Fibroblast of lung (primary cell): ENCODE measurements around the gene ADGRD2. TPM values are rescaled to one million over a fixed set of nuclear protein-coding genes. Genes with fewer than 3 reads are reported as not detected.

Experiments
- DNase-seq, 2 donors: peaks; one replicate each; pipeline versions ENCODE4 v3.0.0 to v3.0.0-alpha.2; 2010; ENCODE audit warnings: low read depth in 2 of 2
- H2AFZ ChIP-seq: 2 replicates; pipeline ENCODE4 v1.5.1; 2012; ENCODE audit warnings: low read length, control low read depth, inconsistent platforms
- H3K27ac ChIP-seq: 2 replicates; pipeline ENCODE4 v1.5.1; 2011; ENCODE audit warnings: low read length, control low read depth; ENCODE audit not compliant: insufficient read depth
- H3K27me3 ChIP-seq: 2 replicates; pipeline ENCODE4 v1.5.1; 2011; ENCODE audit warnings: mild to moderate bottlenecking, low read length; ENCODE audit not compliant: control insufficient read depth, insufficient read depth
- H3K36me3 ChIP-seq: 2 replicates; pipeline ENCODE4 v1.5.1; 2011; ENCODE audit warnings: low read length; ENCODE audit not compliant: control insufficient read depth, insufficient read depth
- H3K4me1 ChIP-seq: 2 replicates; pipeline ENCODE4 v1.5.1; 2011; ENCODE audit warnings: low read length; ENCODE audit not compliant: control insufficient read depth, insufficient read depth; ENCODE audit errors: extremely low read depth
- H3K4me2 ChIP-seq: 2 replicates; pipeline ENCODE4 v1.5.1; 2011; ENCODE audit warnings: low read length, control low read depth; ENCODE audit not compliant: insufficient read depth; ENCODE audit errors: extremely low read depth
- H3K4me3 ChIP-seq, 4 experiments: fragments of 200-600 bp in 1 of 4; sonication (generic) in 1 of 4; replicated peaks in 1 of 4; 2 replicates each; pipeline ENCODE4 v1.5.1; 2011 to 2016; ENCODE audit warnings: low read length in 4 of 4, low read depth in 3 of 4, mild to moderate bottlenecking in 3 of 4, control low read depth in 2 of 4, inconsistent platforms in 1 of 4, mixed read lengths in 1 of 4; ENCODE audit not compliant: insufficient read depth in 1 of 4; ENCODE audit errors: control extremely low read depth in 1 of 4
- H3K79me2 ChIP-seq: 2 replicates; pipeline ENCODE4 v1.5.1; 2012; ENCODE audit warnings: mild to moderate bottlenecking, low read length, inconsistent platforms; ENCODE audit not compliant: control insufficient read depth, insufficient read depth
- H3K9ac ChIP-seq: 2 replicates; pipeline ENCODE4 v1.5.1; 2011; ENCODE audit warnings: mild to moderate bottlenecking, low read length, control low read depth; ENCODE audit not compliant: insufficient read depth
- H3K9me3 ChIP-seq: 2 replicates; pipeline ENCODE4 v1.5.1; 2012; ENCODE audit warnings: low read depth, low read length; ENCODE audit not compliant: control insufficient read depth, insufficient read depth
- H4K20me1 ChIP-seq: 2 replicates; pipeline ENCODE4 v1.5.1; 2011; ENCODE audit warnings: low read length; ENCODE audit not compliant: control insufficient read depth, insufficient read depth; ENCODE audit errors: extremely low read depth
- CTCF ChIP-seq, 2 donors: IDR thresholded peaks in 1 of 2; conservative IDR thresholded peaks in 1 of 2; 1 replicate in 1 of 2; 2 replicates in 1 of 2; pipeline ENCODE4 v1.5.1; 2011 to 2012; ENCODE audit warnings: low read length in 2 of 2, control low read depth in 1 of 2, inconsistent platforms in 1 of 2, low read depth in 1 of 2, mild to moderate bottlenecking in 1 of 2
- EZH2 ChIP-seq: IDR thresholded peaks from 2 replicates; pipeline ENCODE4 v1.5.1; 2012; ENCODE audit warnings: low read length, control low read depth, mild to moderate bottlenecking; ENCODE audit errors: missing control alignments
- polyA plus RNA-seq, 2 donors: library from polyadenylated mRNA; depleted of rRNA in 1 of 2; stranded (reverse) in 1 of 2; unstranded in 1 of 2; fragments of >200 nt; gene quantifications; 2 replicates each; pipeline ENCODE4 v1.2.1, GENCODE V29; 2011 to 2012; ENCODE audit warnings: missing spikeins in 1 of 2
- total RNA-seq: library from RNA; depleted of rRNA; stranded (reverse); fragments of >200 nt; gene quantifications from 2 replicates; pipeline ENCODE4 v1.2.1, GENCODE V29; 2014

ADGRD2 gene
- total and polyA plus RNA-seq, 2 donors (not counting 1 experiment from before 2014, with no cell fraction given): not detected

DNA sequence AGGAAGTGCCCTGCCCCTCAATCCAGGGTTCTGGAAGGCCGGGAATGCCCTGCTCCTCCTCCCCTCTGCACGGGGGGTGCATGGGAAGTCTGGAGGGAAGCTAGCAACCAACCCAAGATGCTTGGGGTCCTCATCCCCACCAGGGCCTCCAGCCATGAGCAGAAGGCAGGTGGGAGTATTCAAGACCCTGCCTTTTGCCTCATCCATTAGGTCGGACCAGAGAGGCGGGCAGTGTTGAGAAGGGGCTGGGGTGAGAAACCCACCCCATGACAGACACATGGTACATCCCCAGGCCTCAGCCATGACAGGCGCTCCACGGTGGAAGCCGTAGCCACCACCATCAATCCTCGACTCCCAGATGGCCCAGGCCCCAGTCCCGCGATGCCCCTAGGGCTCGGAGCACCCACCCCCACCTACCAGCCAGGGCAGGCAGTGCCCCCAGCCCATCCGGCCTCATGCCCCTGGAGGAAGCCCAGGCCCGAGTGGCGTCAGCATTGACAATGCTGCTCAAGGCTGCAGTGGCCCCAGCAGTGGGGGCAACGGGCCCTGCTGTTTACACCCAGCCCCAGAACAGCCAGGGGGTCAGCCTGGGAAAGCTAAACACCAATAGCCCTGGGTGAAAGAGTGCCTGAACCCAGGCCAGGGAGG lies 48.4 kb downstream of the ADGRD2 start:
- H4K20me1 ChIP-seq: no peaks in the 10 kb centered on the region
- no peak overlapping the region for H3K4me3 ChIP-seq
- TF ChIP-seq EZH2 (no peak), CTCF (conservative IDR thresholded peaks at IDR 0.05 in 1 of 2, IDR thresholded peaks at IDR 0.05 in 1 of 2; ENCODE audit: low read depth in 1 of 2, low read length in 2 of 2) (no peak)
- no peaks in the 10 kb centered on the region for H3K79me2 ChIP-seq
- H3K9me3 ChIP-seq: no peaks in the 10 kb centered on the region
- no peak overlapping the region for H3K27ac ChIP-seq
- H3K9ac ChIP-seq: no peak overlapping the region
- DNase-seq: no peak
- no peaks in the 10 kb centered on the region for H3K4me1 ChIP-seq
- H3K36me3 ChIP-seq: no peaks in the 10 kb centered on the region
- no peak overlapping the region for H3K4me2 ChIP-seq
- peaks cover 31% of the 10 kb centered on the region for H3K27me3 ChIP-seq
- H2AFZ ChIP-seq: no peak overlapping the region

DNA sequence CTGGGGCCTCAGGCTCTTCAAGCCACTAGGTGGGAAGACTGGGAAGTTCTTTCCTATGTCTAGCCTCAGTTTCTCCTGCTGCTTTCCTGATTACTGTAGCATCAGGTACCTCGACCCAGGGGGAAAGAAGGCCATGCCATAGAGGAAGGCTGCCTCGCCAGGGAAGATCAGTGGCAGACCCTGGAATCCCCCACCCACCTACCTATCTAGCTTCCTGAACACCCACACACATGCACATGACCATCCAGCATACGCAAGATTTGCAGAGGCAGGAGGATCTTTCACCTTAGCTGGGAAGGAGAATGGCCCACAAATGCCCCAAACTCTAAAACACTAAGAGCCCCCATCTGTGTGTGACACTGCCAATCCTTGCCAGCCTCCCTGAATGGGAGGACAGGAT lies 49.0 kb downstream of the ADGRD2 start:
- no peaks in the 10 kb centered on the region for H3K4me1 ChIP-seq
- no peak overlapping the region for H2AFZ ChIP-seq
- H3K27ac ChIP-seq: no peak overlapping the region
- H3K4me3 ChIP-seq: no peak overlapping the region
- no peak overlapping the region for H3K4me2 ChIP-seq
- H3K9me3 ChIP-seq: no peaks in the 10 kb centered on the region
- H3K27me3 ChIP-seq: peaks cover 33% of the 10 kb centered on the region
- TF ChIP-seq CTCF (conservative IDR thresholded peaks at IDR 0.05 in 1 of 2, IDR thresholded peaks at IDR 0.05 in 1 of 2; ENCODE audit: low read depth in 1 of 2, low read length in 2 of 2) (no peak), EZH2 (no peak)
- H3K9ac ChIP-seq: no peak overlapping the region
- no peaks in the 10 kb centered on the region for H4K20me1 ChIP-seq
- H3K36me3 ChIP-seq: no peaks in the 10 kb centered on the region
- DNase-seq: no peak
- no peaks in the 10 kb centered on the region for H3K79me2 ChIP-seq

DNA sequence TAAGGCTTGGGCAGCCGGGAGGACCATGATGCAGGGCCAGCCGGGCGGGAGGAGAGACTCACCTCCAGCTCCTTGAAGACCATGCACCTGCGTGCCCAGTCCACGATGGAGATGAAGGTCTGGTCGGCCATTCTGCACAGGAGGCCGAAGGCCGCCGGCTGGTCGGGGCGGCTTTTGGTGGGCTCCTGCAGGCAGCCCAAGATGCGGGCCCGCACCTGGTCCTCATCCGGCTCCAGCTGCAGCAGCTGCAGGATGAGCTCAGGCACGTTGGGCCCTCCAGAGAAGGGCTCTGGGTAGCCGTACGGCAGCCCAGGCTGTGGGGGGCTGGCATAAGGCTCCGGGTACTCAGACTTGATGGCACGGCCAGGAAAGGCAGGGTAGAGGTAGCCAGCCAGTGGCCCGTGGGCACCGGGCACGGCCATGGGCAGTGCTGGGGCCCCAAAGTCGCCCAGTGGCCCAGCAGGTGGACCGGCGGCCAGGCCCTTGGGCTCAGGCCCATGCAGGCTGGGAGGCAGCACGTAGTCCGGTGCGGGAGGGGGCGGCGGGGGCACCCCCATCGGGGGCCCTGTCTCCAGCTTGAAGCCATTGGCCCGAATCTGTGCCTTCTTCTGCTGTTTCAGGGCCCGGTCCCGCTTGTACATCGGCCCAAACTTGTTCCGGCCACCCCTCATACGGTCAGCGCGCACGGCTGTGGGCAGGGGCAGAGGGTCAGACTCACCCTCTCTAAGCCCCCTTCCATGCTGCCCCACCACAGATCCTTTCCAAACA lies 50.0 kb downstream of the ADGRD2 start:
- H3K27me3 ChIP-seq: peaks cover 40% of the 10 kb centered on the region
- DNase-seq: no peak
- no peak overlapping the region for H3K4me2 ChIP-seq

More for the DNA sequence above, 50.0 kb downstream of the ADGRD2 start:
- Histone ChIP-seq H4K20me1 (no peaks in the 10 kb centered on the region), H3K36me3 (no peaks in the 10 kb centered on the region), H3K27ac (no peak overlapping the region), H3K9ac (no peak overlapping the region), H3K79me2 (no peaks in the 10 kb centered on the region), H2AFZ (no peak overlapping the region), H3K9me3 (no peaks in the 10 kb centered on the region), H3K4me3 (no peak overlapping the region), H3K4me1 (no peaks in the 10 kb centered on the region)
- no peak for TF ChIP-seq EZH2
- no peak for TF ChIP-seq CTCF (conservative IDR thresholded peaks at IDR 0.05 in 1 of 2, IDR thresholded peaks at IDR 0.05 in 1 of 2; ENCODE audit: low read depth in 1 of 2, low read length in 2 of 2)
